Cardiac muscle cell (in vitro differentiated cells and primary cell): Measurements from ENCODE around the gene PPDPF. TPM values are rescaled to one million over a fixed set of nuclear protein-coding genes. Genes with fewer than 3 reads are reported as not detected.

Source experiments
- DNase-seq, 2 donors: peaks; one replicate each; pipeline versions ENCODE4 v3.0.0 to v3.0.0-alpha.2; 2010 to 2017; ENCODE audit warnings: low read depth in 1 of 2, low spot score in 1 of 2
- H3K27ac ChIP-seq: fragments of 200-600 bp; sonication (generic); 2 replicates; pipeline ENCODE4 v1.5.1; 2016
- H3K27me3 ChIP-seq: fragments of 200-600 bp; sonication (generic); 2 replicates; pipeline ENCODE4 v1.6.0; 2016; ENCODE audit warnings: control low read depth
- H3K36me3 ChIP-seq: fragments of 200-600 bp; sonication (generic); 2 replicates; pipeline ENCODE4 v1.5.1; 2016; ENCODE audit warnings: control low read depth
- H3K4me1 ChIP-seq: fragments of 200-600 bp; sonication (generic); 2 replicates; pipeline ENCODE4 v1.8.1; 2017; ENCODE audit warnings: low read depth, mild to moderate bottlenecking, mixed run types
- H3K4me3 ChIP-seq: fragments of 200-600 bp; sonication (generic); 2 replicates; pipeline ENCODE4 v1.5.1; 2016; ENCODE audit warnings: mild to moderate bottlenecking
- H3K9me3 ChIP-seq: fragments of 200-600 bp; sonication (generic); 2 replicates; pipeline ENCODE4 v1.5.1; 2017; ENCODE audit warnings: low read depth, mild to moderate bottlenecking, control low read depth
- polyA plus RNA-seq: library from polyadenylated mRNA; unstranded; fragments of >200 nt; fragmentation: Nextera tagmentation; extraction: Ambion mirVana; gene quantifications from 2 replicates; pipeline ENCODE4 v1.2.1, GENCODE V29; 2016
- total RNA-seq: library from RNA; depleted of rRNA; stranded (reverse); fragments of >200 nt; gene quantifications from 2 replicates; pipeline ENCODE4 v1.2.3, GENCODE V29; 2016
- TF ChIP-seq, protein P1 (sequence below): IDR thresholded peaks from 2 replicates; pipeline ENCODE4 v1.5.1; 2012; ENCODE audit warnings: low read depth, mild to moderate bottlenecking, low read length

The PPDPF gene
- total and polyA plus RNA-seq, 2 experiments from 2014 or later: 265 to 368 TPM

DNA sequence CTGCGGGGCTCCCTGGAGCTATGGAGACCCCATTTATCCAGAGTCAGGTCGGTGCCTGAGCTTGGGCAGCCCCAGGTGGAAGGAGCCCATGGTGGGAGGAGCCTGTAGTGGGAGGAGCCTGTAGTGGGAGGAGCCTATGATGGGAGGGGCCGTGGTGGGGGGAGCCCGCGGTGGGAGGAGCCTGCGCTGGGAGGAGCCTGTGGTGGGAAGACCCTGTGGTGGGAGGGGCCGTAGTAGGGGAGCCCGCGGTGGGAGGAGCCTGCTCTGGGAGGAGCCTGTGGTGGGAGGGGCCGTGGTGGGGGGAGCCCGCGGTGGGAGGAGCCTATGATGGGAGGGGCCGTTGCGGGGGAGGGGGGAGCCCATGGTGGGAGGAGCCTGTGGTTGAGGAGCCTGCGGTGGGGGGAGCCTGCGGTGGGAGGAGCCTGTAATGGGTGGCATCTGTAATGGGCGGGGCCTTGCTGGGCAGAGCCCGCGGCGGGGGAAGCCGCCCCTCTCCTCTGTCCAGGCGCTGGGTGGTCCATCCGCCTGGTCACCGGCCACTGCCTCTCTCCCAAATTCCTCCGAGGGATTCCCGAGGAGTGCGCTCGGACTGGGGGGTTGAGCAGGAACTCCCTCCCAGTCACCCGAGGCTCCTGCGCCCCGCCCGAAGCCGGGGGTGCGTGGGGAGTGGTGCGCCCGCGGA is 32.8 kb downstream of the PPDPF start:
- H3K27ac ChIP-seq: no peak overlapping the region
- DNase-seq: peak; percentile 81 to 87
- TF ChIP-seq, protein P1, sequence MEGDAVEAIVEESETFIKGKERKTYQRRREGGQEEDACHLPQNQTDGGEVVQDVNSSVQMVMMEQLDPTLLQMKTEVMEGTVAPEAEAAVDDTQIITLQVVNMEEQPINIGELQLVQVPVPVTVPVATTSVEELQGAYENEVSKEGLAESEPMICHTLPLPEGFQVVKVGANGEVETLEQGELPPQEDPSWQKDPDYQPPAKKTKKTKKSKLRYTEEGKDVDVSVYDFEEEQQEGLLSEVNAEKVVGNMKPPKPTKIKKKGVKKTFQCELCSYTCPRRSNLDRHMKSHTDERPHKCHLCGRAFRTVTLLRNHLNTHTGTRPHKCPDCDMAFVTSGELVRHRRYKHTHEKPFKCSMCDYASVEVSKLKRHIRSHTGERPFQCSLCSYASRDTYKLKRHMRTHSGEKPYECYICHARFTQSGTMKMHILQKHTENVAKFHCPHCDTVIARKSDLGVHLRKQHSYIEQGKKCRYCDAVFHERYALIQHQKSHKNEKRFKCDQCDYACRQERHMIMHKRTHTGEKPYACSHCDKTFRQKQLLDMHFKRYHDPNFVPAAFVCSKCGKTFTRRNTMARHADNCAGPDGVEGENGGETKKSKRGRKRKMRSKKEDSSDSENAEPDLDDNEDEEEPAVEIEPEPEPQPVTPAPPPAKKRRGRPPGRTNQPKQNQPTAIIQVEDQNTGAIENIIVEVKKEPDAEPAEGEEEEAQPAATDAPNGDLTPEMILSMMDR: no peak

DNA sequence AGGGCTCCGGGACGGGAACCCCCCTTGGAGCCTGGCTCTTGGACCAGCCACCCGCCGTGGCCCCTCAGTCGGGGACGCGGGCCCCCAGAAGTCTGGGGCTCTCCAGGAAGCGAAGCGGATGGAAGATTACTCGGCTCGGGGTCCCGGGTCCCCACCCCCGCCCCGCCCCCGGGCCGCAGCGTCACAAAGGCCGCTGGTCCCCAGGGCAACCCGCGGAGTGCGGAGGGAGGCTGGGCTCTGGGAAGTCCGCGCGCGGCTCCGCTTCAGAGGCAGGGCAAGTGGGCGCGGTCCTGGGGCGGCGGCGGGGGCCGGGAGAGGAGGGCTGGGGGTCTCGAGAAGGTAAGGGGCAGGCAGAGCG is 33.3 kb downstream of the PPDPF start, which contains the start of gene FNDC11:
Gene FNDC11 (plus strand): TSS at position 227 of the 358 bp plus-strand sequence. CDS start 1,505 bp downstream, outside the sequence.
- H3K36me3 ChIP-seq: no peaks in the 10 kb centered on the region
- H3K27ac ChIP-seq: no peak within 1 kb of the TSS
- no peaks in the 10 kb centered on the region for H3K9me3 ChIP-seq
- peak within 1 kb of the TSS; percentile 74 for H3K4me3 ChIP-seq
- TF ChIP-seq, protein P1: no peak
- H3K27me3 ChIP-seq: no peaks in the 10 kb centered on the region
- peak; percentile 34 to 70 for DNase-seq
- no peaks in the 10 kb centered on the region for H3K4me1 ChIP-seq

More for the DNA sequence above, 32.8 kb downstream of the PPDPF start:
- Histone ChIP-seq H3K27me3 (no peaks in the 10 kb centered on the region), H3K9me3 (no peaks in the 10 kb centered on the region), H3K36me3 (no peaks in the 10 kb centered on the region), H3K4me1 (no peaks in the 10 kb centered on the region), H3K4me3 (peak overlapping the region; percentile 74)

DNA sequence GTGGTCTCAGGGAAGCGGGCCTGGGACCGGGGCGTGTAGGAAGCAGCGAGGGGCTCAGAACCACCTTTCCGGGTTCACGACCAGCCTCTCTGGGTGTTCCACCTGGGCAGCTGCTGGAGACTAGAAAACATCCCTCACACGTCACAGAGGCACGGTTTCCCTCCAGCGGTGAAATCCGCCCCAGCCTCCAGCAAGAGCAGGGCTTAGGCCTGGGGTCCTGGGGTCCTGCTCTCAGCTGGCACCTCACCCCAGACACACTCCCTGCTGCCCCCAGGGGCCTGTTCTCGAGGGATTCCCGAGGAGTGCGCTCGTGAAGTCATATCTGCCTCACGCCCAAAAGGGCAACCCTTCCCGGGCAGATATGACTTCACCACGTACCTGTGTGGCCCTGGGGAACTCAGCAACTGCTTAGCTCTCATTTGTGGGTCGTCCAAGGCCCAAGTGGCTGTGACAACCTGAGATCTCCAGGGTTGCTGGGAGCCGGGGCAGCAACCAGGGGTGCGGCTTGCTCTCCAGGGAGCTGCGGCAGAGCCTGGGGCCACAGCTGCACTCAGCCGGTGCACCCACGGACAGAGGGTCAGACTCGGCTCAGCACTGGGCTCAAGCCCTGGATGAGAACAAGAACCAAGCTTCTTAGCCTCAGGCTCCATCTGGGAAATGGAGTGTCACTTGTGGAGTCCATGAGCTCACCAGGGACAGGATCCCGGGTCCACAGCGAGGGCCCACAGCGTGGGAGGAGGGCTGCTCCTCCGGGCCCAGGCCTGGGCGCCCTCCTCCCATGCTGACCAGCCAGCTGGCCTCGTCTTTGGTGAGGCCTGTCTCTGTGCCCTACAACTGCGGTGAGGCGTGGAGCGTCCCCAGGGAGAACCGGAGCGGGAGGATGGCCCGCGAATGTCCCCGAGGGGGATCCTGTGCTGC is 34.1 kb downstream of the PPDPF start:
- H3K36me3 ChIP-seq: no peaks in the 10 kb centered on the region
- no peak for DNase-seq
- no peak overlapping the region for H3K27ac ChIP-seq
- no peaks in the 10 kb centered on the region for H3K4me1 ChIP-seq
- H3K9me3 ChIP-seq: no peaks in the 10 kb centered on the region
- TF ChIP-seq, protein P1: no peak
- no peaks in the 10 kb centered on the region for H3K27me3 ChIP-seq
- peak overlapping the region; percentile 74 for H3K4me3 ChIP-seq

DNA sequence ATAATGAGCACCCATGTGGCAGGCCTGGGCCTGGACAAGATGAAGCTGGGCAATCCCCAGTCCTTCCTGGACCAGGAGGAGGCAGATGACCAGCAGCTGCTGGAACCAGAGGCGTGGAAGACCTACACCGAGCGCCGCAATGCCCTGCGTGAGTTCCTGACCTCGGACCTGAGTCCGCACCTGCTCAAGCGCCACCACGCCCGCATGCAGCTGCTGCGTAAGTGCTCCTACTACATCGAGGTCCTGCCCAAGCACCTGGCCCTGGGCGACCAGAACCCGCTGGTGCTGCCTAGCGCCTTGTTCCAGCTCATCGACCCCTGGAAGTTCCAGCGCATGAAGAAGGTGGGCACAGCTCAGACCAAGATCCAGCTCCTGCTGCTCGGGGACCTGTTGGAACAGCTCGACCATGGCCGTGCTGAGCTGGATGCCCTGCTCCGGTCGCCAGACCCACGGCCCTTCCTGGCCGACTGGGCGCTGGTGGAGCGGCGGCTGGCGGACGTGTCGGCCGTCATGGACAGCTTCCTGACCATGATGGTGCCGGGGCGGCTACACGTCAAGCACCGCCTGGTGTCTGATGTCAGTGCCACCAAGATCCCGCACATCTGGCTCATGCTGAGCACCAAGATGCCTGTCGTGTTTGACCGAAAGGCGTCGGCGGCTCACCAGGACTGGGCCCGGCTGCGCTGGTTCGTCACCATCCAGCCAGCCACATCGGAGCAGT is 35.3 kb downstream of the PPDPF start:
- no peak for DNase-seq
- no peak overlapping the region for H3K4me3 ChIP-seq
- TF ChIP-seq, protein P1: no peak

DNA sequence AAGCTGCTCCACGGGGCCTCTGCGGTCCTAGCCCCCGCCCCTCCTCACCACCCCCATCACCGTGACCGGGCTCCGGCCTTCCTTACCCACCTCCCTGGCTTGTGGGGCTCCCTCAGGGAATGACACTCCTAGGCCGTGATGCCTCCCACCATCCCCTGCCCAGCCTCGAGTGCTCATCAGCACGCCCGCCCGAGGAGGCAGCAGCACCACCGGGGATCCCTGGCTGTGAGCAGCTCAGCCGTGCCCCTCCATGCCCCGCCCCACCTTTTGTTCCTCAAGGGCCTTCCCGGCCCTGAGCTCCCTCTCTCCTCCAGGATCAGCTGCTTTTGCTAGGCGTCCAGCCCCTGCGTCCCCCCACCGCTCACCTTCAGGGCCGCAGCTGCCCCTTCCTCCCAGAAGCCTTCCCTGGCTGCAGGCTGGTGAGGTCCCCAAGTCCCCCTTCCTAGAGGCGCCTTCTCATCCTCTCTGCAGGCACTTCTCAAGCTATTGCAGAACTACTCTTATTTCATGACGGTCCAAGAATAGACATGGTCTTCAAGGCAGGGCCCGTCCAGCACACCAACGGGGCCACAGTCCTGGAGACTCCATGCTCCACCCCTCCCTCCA is 36.4 kb downstream of the PPDPF start:
- TF ChIP-seq, protein P1: no peak
- no peaks in the 10 kb centered on the region for H3K27me3 ChIP-seq
- no peaks in the 10 kb centered on the region for H3K9me3 ChIP-seq
- no peaks in the 10 kb centered on the region for H3K36me3 ChIP-seq
- no peak overlapping the region for H3K4me3 ChIP-seq
- no peak for DNase-seq
- H3K4me1 ChIP-seq: no peaks in the 10 kb centered on the region
- H3K27ac ChIP-seq: no peak overlapping the region

More for the DNA sequence above, 35.3 kb downstream of the PPDPF start:
- Histone ChIP-seq H3K9me3 (no peaks in the 10 kb centered on the region), H3K27me3 (no peaks in the 10 kb centered on the region), H3K36me3 (no peaks in the 10 kb centered on the region), H3K27ac (no peak overlapping the region), H3K4me1 (no peaks in the 10 kb centered on the region)
